Activated CD8-positive, alpha-beta memory T cell treated with anti-CD3 and anti-CD28 coated beads for 24 hours (primary cell): Measurements from ENCODE around the gene HRAS.
A peak's percentile ranks its signal among the peaks of the same experiment; 100 is the strongest.

Source experiments
- DNase-seq: peaks from one replicate; pipeline ENCODE4 v3.0.0-alpha.2; 2020

Gene HRAS

DNA sequence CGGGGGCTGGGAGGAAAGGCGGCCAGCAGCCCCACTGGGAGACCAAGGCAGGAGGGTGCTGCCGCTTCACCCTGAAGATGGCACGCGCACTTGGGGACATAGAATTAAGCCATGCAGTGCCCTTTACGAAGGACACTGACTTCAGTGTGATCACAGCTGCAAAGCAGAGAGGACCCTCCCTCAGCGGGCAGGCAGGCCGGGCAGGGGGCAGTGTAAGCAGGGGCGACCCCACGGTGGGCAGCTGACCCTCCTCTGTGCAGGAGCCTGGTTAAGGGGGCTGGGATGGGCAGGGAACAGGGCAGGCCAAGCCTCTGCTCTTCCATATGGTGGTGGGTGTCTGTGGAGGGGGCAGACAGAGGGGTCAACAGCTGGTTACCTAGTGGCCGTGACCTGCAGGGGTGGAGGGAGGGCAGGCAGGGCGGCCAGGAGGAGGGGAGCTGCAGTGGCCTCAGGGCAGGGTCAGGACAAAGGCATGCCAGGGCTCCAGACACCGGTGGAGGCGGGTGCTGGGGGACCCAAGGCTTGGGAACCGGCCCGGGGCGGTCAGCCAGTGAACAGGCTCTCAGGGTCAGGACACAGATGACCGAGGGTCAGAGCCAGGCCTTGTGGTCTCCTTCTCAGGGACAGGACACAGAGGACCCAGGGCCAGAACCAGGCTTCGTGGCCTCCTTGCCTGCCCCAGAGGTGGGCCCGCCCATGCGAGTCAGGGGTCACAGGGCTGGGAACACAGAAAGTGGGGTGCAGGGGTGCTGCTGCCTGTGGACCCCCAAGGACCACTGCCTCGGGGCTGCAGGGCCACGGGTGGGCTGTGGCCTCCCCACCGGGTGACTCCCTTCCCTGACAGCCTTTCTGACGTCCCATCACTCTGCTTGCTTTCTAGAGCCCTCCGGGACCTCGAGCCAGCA is 18.0 kb upstream of the HRAS start:
- DNase-seq, result no peak

DNA sequence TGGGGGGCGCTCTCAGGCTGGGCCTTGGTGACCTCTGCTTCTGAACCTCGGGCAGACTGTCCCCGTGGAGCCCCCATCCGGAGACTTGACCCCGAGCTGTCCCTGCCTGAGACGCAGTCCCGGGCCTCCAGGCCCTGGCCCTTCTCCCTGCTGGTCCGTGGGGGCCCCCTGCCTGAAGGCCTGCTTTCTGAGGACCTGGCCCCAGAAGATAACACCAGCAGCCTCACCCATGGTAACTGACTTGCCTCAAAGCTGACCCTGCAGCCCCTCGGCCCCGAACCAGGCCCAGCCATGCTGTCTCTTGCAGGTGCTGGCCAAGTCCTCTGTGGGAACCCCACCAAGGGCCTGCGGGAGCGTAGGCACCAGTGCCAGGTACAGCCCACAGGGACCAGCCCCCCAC is 16.2 kb upstream of the HRAS start:
- no peak for DNase-seq

DNA sequence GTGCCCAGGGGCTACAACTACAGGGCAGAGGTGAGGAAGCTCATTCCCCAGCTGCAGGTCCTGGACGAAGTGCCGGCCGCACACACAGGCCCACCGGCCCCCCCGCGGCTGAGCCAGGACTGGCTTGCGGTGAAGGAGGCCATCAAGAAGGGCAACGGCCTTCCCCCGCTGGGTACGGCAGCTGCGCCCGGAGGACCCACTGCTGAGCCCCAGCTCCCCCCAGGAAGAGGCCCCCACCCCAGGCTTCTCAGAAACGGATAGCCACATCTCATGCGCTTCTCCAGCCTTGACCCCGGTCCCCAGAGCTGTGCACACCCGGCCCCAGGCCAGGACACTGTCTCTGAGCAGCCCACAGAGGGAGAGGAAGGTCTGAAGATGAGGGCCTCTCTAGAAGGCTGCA is 15.8 kb upstream of the HRAS start:
- DNase-seq, result no peak

DNA sequence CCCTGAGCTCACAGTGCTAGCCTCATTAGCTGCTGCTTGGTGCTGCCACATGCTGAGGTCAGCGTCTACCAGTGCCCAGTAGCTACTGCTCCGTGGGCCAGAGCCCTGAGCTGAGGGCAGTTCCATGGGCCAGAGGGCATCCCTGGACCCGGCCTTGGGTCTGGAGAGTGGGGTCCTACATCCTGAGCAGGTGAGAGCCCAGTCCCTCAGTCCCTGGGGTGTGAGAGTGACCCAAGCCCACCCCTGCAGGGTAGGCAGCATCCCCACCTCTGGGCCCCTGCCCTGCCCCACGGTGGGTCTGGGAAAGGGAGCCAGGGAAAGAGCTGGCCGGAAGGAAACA is 15.3 kb upstream of the HRAS start:
- no peak for DNase-seq

DNA sequence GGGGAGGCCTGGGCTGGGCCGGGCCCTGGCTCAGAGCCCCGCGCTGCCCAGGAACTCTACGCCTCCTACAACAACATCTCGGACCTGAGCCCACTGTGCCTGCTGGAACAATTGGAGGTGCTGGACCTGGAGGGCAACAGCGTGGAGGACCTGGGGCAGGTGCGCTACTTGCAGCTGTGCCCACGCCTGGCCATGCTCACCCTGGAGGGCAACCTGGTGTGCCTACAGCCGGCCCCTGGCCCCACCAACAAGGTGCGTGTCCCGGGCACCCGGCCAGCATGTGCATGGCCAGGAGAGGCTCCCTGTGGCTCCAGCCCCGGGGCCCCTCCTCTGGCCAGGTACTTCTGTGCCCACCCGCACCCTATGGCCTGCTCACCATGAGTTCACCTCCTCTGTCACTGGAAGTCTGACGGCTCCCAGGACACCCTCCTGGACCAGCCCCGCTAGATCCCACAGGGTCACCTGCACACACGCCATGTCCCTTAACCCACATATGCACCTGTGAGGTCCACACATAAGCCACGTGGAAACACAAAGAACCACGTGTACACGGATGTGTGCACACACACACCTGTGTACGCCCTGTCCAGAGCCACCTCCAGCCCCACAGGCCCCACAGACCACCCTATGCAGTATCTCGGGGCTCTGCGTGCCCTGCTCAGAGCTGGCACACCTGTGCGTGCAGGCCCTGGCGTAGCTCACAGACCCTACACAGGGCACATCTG is 14.8 kb upstream of the HRAS start:
- no peak for DNase-seq

DNA sequence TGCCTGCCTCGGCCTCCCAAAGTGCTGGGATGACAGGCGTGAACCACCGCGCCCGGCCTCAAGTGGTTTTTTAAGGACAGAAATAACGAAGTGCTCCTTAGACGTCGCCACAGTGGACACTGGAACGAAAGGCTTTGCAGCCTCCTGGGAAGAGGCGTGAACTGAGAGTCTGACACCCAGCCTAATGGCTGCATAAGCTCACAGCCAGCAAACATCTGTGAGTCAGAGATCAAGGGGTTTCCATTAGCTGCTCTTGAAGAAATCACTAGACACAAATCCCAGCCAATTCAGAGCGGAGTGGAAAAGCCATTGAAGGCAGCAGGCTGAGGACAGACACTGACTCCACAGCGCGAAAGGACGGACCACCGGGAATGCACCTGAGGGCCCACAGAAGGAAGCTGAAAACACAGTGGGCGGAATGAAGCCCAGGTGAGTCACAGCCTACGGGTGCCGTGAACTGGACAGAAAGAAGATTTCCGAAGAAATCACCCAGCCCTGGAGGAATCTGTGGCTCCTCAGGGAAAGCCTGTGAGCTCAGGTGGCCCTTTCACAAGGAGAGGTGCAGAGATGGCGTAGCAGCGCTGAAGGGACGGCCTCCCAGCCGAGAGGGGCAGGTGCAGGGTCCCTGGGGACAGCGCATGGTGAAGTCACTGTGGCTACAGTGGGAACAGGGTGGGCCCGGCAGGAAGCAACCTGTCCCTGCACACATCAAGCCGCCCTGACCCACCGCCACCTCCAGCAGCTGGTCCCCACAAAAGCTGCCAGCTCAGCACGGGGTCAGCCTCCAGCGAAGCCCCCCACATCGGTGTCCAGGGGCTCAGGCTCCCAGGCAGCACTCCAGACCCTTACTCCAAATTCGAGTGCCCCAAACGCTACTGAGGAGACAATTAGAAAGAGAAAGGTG is 13.6 kb upstream of the HRAS start:
- no peak for DNase-seq

DNA sequence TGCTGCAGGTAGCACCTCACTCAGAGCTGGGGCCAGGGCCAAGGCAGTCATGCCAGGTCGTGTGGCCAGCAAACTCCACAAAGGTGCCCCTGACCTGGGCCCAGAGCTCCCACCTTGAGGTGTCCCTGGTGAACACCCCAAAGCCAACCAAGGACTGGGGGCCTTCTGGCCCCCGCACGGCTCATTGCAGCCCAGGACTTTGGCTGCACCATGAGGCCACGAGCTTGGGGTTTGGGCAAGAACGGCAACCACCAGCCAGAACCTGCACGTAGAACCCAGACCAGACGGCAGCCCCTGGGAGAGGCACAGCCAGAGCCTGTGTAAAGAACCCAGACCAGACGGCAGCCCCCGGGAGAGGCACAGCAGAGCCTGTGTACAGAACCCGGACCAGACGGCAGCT is 9.8 kb upstream of the HRAS start:
- DNase-seq, result no peak

DNA sequence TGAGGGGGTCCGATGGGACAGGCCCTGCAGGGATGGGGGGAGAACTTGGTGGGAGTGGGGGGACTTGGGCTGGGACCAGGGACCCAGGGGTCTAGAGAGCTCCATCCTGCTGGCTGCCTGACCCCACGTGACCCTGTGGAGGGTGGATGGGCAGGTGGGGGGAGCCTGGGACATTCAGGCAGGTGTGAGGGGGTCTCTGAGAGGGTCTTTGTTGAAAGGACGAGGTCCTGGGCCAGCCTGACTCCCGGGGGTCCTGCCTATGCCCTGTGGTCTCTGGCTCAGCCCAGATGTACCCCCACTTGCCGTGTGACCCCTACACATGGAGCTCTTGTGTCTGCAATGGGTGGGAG is 9.4 kb upstream of the HRAS start:
- no peak for DNase-seq

DNA sequence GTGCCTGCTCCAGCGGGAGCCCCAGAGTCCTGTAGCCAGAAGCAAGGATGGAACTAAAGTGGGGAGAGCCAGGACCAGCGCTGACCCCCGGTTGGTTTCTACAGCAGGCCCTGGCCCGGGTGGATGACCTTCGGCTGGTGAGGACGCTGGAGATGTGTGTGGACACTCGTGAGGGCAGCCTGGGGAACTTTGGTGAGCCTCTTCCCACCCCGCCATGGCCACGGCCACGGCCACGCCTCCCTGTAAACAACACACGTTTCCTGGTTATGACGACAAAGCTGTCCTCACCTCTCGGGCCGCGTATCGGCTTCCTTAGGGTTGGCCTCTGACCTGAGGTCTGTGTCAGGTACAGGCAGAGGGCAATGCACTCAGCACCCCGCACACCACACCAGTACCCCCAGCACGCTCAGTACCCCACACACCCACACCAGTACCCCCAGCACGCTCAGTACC is 6.1 kb upstream of the HRAS start:
- no peak for DNase-seq

DNA sequence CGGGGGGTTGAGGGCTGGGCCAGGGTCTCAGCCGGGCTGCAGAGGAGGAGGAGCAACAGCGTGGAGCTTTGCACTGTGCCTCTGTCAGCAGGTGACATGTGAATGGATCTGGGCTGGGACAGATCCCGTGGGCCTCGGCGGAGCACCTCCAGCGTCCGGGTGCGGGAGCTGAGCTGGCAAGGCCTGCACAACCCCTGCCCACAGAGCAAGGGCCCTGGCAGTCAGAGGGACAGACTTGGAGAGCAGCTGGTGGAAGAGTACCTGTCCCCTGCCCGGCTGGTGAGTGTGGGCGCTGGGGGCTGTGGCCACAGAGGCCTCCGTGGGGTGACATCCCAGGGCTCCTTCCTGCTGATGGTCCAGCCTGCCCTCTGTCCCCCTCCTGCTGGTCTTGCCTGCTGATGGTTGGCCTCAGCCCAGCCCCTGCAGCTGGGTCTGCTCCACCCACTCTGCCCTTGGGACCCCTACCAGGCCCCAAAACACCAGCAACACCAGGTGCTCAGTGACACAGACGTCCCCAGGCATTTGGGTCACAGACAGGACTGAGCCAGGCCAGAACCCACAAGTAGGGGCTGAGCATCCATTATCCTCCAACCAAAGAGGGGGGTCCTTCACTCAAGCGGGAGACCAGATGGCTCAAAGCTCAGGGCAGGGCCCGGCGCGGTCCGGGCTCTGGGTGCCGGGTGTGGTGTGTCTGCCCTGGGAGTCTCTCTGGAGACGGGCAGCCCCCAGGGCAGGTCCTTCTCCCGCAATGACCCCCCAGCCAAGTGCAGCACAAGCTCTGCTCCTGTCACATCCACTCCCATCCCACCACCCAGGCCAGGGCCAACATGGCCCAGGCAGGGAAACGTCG is 5.4 kb upstream of the HRAS start:
- no peak for DNase-seq

DNA sequence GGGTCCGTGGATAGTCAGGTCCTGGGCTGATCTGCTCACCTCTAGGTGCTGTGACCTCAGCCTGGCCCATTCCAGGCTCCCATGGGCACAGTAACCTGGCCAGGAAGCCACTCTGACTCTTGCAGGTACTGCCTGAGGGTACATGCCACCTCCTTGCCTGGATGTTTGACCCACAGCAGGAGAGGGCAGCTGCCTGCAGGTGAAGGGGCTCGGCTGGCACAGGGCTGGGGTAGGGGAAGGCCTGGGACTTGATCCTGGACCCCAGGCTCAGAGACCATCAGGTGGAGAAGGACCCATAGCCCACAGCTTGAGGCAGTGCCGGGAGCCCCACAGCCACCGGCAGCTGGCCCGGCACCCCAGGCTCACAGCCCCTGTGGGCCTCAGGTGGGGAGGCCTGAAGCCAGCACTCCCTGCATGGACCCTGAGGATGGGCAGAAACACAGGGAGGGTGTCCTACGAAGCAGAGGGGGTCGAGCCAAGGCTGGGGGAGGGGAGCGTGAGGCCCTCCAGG is 4.7 kb upstream of the HRAS start:
- DNase-seq, result no peak

DNA sequence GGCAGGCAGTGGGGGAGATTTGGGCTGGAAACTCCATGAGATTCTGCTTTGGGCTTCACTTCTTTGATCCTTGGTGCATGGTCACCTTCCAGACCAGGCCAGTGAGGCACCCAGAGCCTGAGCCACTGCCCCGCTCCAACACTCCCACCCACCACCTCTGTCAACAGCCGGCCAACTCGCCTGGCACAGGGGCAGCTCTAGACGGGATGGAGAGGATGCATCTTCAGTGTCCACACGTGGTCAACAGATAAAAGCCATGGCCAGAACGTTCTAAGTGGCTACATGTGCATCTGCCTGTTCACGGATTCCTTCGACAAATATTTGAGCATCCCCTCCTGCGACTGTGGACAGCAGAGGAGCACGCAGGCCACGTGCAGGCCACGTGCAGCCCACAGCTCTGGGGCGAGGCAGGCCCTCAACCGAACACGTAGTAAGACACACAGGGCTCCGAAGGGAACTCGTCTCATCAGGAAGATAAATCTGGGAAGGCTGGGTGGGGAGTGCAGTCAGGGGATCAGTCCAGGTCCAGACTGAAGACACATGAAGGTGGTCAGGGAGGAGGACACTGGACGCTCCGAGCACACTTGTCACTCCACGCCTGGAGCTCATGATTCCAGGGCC is 3.2 kb upstream of the HRAS start:
- no peak for DNase-seq

DNA sequence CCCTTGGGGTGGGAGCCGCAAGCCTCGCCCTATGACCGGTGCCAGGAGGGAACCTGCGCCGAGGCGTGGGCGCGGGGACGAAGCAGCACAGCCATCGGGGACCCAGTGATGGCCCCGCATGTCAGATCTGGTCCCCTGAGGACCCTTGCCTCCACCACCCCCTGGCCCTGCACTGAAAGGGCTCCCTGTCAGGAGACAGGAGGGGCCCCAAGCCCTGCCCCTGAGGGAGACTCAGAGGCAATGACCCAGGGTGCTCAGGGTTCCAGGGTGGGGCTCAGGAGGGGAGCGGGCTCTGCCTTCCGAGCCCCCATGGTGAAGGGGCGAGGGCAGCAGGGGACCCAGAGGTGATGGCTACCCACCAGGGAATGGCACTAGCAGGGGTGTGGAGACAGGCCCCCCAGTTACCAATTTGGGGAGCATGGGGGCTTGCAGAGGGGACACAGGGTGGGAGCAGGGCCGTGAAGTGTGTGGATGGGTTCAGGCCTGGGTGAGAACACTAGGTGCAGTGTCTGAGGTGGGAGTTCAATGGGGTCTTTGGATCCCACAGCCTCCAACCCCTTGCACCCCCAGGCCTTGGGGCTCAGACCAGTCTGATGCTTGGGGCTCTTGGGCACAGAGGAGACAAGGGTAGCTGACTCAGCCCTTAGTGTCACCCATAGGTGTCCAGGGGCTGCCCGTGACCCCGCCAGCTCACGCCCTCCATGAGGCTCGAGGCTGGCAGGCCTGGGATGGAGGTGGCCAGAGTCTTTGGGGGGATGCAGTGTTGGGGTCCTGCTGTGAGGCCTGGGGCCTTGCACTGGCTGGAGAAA is 2.5 kb upstream of the HRAS start:
- no peak for DNase-seq

DNA sequence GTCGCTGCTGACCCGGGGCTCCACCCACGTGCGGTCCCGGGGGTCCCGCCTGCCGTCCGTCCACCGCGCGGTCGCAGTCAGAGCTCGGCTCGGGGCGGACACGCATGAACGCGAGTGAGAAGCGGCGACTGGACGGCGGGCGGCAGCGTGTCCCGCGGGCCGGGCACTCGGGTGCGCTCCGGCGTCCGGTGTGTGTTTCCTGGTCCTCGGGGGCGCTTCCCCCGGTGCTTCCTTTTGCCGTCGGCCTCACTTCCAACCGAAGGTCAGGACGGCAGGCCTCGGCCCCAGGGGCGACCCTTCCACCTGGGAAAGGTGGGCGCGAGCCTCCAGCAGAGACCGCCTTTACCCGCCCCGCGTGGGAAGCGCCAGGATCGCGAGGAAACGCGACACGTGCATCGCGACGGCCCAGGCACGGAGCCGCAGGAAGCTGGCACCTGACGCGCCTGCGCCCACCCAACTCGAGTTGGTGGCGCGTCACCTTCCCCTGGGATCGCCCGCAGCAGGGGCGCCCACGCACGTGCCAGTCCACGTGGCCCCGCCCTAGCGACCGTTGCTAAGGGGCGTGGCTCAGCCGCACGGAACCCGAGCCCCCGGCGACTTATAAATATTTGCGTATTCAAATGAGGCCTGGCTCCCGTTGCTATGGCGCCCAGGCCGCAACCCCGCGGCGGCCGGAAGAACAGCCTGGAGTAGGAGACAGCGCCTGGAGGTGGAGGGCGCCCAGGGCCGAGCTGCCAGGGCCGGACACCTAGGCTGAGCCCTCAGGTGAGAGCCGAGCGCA is 1.7 kb upstream of the HRAS start, which contains the start of gene LRRC56:
Gene LRRC56, plus strand, starts transcription at position 687 of the 781 bp plus-strand sequence. CDS start 3,158 bp downstream, outside the sequence.
- DNase-seq, result peak; percentile 97

DNA sequence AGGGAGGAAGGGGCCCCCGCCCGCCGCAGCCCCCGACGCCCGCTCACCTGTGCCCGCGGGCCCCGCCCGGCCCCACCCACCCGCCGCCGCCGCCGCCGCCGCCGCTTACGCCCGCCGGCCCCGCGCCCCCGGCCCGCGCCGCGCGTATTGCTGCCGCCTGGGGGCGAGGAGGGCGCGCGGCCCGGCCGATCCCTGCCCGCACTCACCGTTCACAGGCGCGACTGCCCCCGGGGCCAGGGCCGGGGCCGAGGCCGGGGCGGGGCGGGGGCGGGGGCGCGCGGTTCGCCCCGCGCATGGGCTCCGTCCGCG is 212 bp downstream of the HRAS start:
- DNase-seq, result no peak

DNA sequence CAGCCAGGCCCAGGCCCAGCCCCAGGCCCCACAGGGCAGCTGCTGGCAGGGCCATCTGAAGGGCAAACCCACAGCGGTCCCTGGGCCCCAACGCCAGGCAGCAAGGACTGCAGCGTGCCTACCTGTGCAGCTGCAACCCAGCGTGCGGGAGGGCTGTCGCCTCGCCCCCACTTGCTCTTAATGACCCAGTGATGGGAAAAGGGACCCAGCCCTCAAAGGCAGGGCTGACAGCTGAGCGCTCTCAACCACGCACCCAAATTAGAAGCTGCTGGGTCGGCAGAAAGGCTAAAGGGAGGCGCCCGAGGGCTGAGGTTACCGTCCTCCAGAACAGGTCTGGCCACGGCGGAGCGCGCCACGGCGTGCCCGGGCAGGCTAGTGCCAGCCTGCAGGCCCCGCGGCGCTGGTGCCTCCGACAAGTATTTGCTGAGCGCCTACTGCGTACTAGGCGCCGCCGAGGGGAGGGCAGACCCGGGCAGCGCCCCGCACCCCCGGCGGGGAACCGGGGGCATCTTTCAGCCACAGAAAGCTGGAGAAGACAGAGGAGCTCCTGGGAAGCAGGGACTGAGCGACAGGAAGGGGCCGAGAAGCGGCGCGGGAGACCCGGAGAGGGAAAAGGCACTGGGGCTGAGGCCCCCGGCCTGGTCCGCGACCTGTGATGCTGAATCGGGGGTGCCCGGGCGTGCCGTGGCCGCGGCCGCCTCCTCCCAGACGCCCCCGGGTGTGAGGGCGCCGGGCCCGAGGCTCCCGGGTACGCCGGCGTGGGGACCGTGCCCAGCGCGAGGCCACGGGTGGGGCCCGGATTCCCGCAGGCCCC is 773 bp downstream of the HRAS start:
- DNase-seq, result peak; percentile 78

DNA sequence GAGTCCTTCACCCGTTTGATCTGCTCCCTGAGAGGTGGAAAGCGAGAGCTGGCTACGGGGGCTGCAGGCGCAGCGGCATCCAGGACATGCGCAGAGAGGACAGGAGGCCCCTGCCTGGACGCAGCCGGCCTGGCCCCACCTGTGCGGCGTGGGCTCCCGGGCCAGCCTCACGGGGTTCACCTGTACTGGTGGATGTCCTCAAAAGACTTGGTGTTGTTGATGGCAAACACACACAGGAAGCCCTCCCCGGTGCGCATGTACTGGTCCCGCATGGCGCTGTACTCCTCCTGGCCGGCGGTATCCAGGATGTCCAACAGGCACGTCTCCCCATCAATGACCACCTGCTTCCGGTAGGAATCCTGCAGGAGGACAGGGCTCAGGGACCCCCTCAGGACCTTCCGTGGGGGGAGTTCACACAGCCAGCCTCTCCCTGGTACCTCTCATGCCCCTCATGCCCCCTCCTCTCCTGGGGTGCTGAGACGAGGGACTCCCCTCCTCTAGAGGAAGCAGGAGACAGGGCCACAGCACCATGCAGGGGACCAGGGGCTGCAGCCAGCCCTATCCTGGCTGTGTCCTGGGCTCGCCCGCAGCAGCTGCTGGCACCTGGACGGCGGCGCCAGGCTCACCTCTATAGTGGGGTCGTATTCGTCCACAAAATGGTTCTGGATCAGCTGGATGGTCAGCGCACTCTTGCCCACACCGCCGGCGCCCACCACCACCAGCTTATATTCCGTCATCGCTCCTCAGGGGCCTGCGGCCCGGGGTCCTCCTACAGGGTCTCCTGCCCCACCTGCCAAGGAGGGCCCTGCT is 1.6 kb downstream of the HRAS start:
- no peak for DNase-seq

DNA sequence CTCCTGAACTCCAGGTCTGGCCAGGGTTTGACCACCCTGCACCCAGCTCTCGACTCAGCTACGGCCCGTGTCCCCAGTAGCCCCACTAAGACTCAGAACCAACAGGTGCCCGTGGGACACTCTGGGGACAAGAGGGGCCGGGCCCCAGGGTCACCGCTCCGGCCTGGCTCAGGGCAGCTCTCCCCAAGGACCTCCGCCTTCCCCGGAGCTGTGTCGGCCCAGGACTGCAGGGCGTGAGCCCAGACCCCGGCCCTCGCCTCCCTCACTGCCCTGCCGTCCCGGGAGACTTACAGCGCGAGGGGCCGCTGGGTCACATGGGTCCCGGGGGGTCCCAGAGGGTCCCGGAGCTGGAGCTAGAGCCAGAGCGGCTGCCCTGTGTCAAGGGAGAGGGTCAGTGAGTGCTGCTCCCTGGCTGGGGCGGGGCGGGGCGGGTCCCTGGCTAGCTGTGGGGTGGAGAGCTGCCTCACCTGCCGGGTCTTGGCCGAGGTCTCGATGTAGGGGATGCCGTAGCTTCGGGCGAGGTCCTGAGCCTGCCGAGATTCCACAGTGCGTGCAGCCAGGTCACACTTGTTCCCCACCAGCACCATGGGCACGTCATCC is 2.3 kb downstream of the HRAS start:
- DNase-seq, result no peak
